ENCODE data around the gene NRXN3. TPM values are rescaled to one million over a fixed set of nuclear protein-coding genes. Genes with fewer than 3 reads are reported as not detected.

NRXN3 gene
- total and polyA plus RNA-seq, 2 of the 4 experiments (the other 2 are of a cell fraction), result 4.8 to 25.1 TPM

DNA sequence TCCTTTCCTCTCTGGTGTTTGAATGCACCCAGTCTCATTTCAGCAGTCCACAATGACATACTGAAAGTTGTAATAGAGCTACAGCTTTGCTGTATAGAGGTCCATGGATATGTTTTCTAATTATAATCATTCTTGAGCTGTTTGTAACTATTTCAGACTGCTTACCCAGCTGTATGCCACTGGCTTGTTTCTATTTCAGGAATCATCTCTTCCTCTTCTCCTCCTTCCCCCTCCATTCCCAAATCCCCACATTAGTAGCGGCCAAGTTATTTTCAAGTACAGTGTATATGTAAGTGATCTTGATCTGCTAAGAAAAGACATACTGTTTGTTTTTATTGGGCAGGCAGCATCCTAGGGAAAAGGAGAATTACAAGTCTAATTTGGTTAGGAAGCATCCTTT, 1266.2 kb downstream of the NRXN3 start:
- H2BK120ac ChIP-seq (ENCODE audit: low read depth, low read length), result no peak overlapping the region
- no peak overlapping the region for H4K91ac ChIP-seq (ENCODE audit: insufficient read depth, low read depth, low read length)
- H2BK5ac ChIP-seq (ENCODE audit: low read depth, low read length, poor library complexity, severe bottlenecking), result no peak overlapping the region
- H3K27me3 ChIP-seq (ENCODE audit: control insufficient read depth, insufficient read depth, low read length), result no peaks in the 10 kb centered on the region
- H2BK20ac ChIP-seq (ENCODE audit: low read depth, low read length), result no peak overlapping the region
- intact Hi-C loops (cut with micrococcal nuclease), result no loop called here
- no peak overlapping the region for H2AK5ac ChIP-seq (ENCODE audit: low read depth, low read length)
- DNase-seq, result peak; percentile 24
- no peak overlapping the region for H3K4ac ChIP-seq (ENCODE audit: low read depth, low read length)
- peak overlapping the region; percentile 5; the same call in 1 of the 2 replicates for H3K4me2 ChIP-seq (ENCODE audit: low read depth, low read length)
- WGBS, 2 experiments (ENCODE audit: extremely low coverage in 2 of 2, insufficient read length in 1 of 2), result no CpG with 5 or more reads among the region's 1 CpG
- in situ Hi-C loops (cut with MboI; ENCODE audit: low sequenced_read_pairs), result no loop called here
- no peak overlapping the region for H2AFZ ChIP-seq (replicated peaks; ENCODE audit: low read length, poor library complexity)
- ChIA-PET CTCF (no interaction called here), POLR2A (ENCODE audit: unreplicated experiment) (no interaction called here)
- H2AK9ac ChIP-seq (replicated peaks; ENCODE audit: low read depth, low read length, poor library complexity), result no peak overlapping the region
- H3K36me3 ChIP-seq (ENCODE audit: control insufficient read depth, insufficient read depth, low read length), result no peaks in the 10 kb centered on the region; the same call in 1 of the 2 replicates
- no peak overlapping the region for H3K23ac ChIP-seq (ENCODE audit: low read depth, low read length)
- no peak overlapping the region for H3K56ac ChIP-seq (ENCODE audit: extremely low read depth, insufficient read depth, low read length)
- dilution Hi-C loops (cut with HindIII; ENCODE audit: low sequenced_read_pairs, unreplicated experiment), result no loop called here
- H3K79me1 ChIP-seq (ENCODE audit: low read depth in 1 of 2, low read length in 2 of 2), result no peaks in the 10 kb centered on the region; a peak in 1 of 4 replicates
- no peak overlapping the region for H3K14ac ChIP-seq (replicated peaks; ENCODE audit: low read depth, low read length)
- peaks cover 2% of the 10 kb centered on the region; the same call in 1 of the 2 replicates for H3K4me1 ChIP-seq (ENCODE audit: control insufficient read depth, insufficient read depth, low read length)
- no peaks in the 10 kb centered on the region for H3K9me1 ChIP-seq (ENCODE audit: insufficient read depth, low read length)
- no peak for TF ChIP-seq BHLHE40 (IDR thresholded peaks at IDR 0.05; ENCODE audit: low read depth, low read length)
- no peak for TF ChIP-seq POLR2A (IDR thresholded peaks at IDR 0.05; ENCODE audit: low read depth, low read length)
- no peak for TF ChIP-seq CEBPB (IDR thresholded peaks at IDR 0.05; ENCODE audit: low read depth, low read length)
- TF ChIP-seq MXI1 (IDR thresholded peaks at IDR 0.05; ENCODE audit: borderline replicate concordance, low read depth, low read length), result no peak
- TF ChIP-seq MAZ (IDR thresholded peaks at IDR 0.05; ENCODE audit: borderline replicate concordance, low read depth, low read length), result no peak
- H2BK15ac ChIP-seq (ENCODE audit: low read depth, low read length), result no peak overlapping the region
- H4K20me1 ChIP-seq (ENCODE audit: insufficient read depth, low read length), result no peaks in the 10 kb centered on the region
- no peak overlapping the region for H3K27ac ChIP-seq (ENCODE audit: insufficient read depth, low read length)
- H4K8ac ChIP-seq (ENCODE audit: low read depth in 2 of 2, low read length in 2 of 2), result no peak overlapping the region
- BruUV-seq (replicated peaks), result no TSS peak
- peak; percentile 24; the same call in 1 of the 2 replicates for ATAC-seq (ENCODE audit: low read depth)
- H3K4me3 ChIP-seq (ENCODE audit: insufficient read depth, low read depth, low read length), result no peak overlapping the region
- no peak overlapping the region for H3K9ac ChIP-seq (ENCODE audit: low read depth, low read length)
- H3K9me3 ChIP-seq (ENCODE audit: control insufficient read depth, insufficient read depth, low read length), result no peaks in the 10 kb centered on the region
- H4K5ac ChIP-seq (ENCODE audit: low read depth, low read length), result no peak overlapping the region
- no peak overlapping the region for H3K18ac ChIP-seq (ENCODE audit: low read depth, low read length)

Data from IMR-90 (cell line).